Measurements from ENCODE around the gene HAPSTR1. TPM values are rescaled to one million over a fixed set of nuclear protein-coding genes. Genes with fewer than 3 reads are reported as not detected.

The HAPSTR1 gene
- total and polyA plus RNA-seq, 2 of the 13 experiments (the other 11 are each of a cell fraction or from before 2014, with no cell fraction given): 25.2 to 83.2 TPM

DNA sequence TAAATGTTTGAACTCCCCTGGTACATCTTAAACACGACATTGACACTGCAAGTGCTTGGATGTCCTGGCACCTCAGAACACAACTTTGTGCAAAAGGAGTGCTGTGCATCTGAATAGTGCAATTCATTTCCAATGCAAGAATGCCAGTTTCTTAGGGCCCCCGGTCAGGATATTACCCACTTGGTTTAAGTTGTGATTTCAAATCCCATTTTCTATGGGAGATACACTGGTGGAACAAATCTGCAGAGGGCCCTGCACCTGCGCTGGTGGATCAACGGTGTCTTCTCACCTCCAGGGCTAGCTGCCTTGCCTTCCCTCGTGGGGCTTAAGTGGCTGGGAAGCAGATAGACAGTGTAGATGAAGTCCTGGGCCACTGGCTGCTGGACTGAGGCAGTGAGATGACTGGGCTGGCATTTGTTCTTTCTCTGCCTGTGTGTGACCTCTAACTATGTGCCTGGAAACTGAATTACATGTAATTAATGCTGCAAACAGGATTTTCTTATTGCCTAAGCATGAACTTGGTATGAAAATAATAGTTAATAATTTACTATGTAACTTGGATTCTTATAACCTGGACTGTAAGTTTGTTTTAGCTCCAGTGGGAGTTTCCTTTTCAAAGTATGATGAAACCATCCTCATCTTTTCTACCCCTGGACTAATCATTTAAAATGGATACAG lies 20.9 kb downstream of the HAPSTR1 start (continued):
- TF ChIP-seq, protein P1, sequence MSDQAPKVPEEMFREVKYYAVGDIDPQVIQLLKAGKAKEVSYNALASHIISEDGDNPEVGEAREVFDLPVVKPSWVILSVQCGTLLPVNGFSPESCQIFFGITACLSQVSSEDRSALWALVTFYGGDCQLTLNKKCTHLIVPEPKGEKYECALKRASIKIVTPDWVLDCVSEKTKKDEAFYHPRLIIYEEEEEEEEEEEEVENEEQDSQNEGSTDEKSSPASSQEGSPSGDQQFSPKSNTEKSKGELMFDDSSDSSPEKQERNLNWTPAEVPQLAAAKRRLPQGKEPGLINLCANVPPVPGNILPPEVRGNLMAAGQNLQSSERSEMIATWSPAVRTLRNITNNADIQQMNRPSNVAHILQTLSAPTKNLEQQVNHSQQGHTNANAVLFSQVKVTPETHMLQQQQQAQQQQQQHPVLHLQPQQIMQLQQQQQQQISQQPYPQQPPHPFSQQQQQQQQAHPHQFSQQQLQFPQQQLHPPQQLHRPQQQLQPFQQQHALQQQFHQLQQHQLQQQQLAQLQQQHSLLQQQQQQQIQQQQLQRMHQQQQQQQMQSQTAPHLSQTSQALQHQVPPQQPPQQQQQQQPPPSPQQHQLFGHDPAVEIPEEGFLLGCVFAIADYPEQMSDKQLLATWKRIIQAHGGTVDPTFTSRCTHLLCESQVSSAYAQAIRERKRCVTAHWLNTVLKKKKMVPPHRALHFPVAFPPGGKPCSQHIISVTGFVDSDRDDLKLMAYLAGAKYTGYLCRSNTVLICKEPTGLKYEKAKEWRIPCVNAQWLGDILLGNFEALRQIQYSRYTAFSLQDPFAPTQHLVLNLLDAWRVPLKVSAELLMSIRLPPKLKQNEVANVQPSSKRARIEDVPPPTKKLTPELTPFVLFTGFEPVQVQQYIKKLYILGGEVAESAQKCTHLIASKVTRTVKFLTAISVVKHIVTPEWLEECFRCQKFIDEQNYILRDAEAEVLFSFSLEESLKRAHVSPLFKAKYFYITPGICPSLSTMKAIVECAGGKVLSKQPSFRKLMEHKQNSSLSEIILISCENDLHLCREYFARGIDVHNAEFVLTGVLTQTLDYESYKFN (CRISPR knock-in tag; conservative IDR thresholded peaks at IDR 0.05): no peak
- TF ChIP-seq NFE2 (CRISPR knock-in tag; IDR thresholded peaks at IDR 0.05) (no peak), SALL1 (CRISPR knock-in tag; IDR thresholded peaks at IDR 0.05) (peak; percentile 62; the same call in 1 of the 2 replicates), NFRKB (IDR thresholded peaks at IDR 0.05) (no peak), FOXC1 (CRISPR knock-in tag; IDR thresholded peaks at IDR 0.05; ENCODE audit: borderline replicate concordance) (no peak), ZNF619 (CRISPR knock-in tag; IDR thresholded peaks at IDR 0.05) (0 out of 2 replicates have a peak, but pooled peaks have one; percentile 39), ZNF776 (CRISPR knock-in tag; IDR thresholded peaks at IDR 0.05) (no peak), HNRNPLL (IDR thresholded peaks at IDR 0.05; ENCODE audit: low read depth, low read length, poor library complexity, severe bottlenecking) (no peak), SIN3A (IDR thresholded peaks at IDR 0.05; ENCODE audit: borderline replicate concordance, low read depth, low read length) (no peak), ZNF292 (CRISPR knock-in tag; IDR thresholded peaks at IDR 0.05; ENCODE audit: borderline replicate concordance, low read depth) (peak; percentile 54; the same call in 1 of the 2 replicates), YY1 (IDR thresholded peaks at IDR 0.05; ENCODE audit: insufficient read depth, insufficient replicate concordance, low read depth, low read length) (no peak)
- TF ChIP-seq, protein P2, sequence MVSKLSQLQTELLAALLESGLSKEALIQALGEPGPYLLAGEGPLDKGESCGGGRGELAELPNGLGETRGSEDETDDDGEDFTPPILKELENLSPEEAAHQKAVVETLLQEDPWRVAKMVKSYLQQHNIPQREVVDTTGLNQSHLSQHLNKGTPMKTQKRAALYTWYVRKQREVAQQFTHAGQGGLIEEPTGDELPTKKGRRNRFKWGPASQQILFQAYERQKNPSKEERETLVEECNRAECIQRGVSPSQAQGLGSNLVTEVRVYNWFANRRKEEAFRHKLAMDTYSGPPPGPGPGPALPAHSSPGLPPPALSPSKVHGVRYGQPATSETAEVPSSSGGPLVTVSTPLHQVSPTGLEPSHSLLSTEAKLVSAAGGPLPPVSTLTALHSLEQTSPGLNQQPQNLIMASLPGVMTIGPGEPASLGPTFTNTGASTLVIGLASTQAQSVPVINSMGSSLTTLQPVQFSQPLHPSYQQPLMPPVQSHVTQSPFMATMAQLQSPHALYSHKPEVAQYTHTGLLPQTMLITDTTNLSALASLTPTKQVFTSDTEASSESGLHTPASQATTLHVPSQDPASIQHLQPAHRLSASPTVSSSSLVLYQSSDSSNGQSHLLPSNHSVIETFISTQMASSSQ (IDR thresholded peaks at IDR 0.05; ENCODE audit: low read depth): peak; percentile 65; the same call in 1 of the 2 replicates
- TF ChIP-seq, protein P2 (CRISPR knock-in tag; IDR thresholded peaks at IDR 0.05; ENCODE audit: borderline replicate concordance): peak; percentile 73; the same call in 1 of the 2 replicates
- TF ChIP-seq, protein P3, sequence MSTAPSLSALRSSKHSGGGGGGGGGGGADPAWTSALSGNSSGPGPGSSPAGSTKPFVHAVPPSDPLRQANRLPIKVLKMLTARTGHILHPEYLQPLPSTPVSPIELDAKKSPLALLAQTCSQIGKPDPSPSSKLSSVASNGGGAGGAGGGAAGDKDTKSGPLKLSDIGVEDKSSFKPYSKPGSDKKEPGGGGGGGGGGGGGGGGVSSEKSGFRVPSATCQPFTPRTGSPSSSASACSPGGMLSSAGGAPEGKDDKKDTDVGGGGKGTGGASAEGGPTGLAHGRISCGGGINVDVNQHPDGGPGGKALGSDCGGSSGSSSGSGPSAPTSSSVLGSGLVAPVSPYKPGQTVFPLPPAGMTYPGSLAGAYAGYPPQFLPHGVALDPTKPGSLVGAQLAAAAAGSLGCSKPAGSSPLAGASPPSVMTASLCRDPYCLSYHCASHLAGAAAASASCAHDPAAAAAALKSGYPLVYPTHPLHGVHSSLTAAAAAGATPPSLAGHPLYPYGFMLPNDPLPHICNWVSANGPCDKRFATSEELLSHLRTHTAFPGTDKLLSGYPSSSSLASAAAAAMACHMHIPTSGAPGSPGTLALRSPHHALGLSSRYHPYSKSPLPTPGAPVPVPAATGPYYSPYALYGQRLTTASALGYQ (CRISPR knock-in tag; IDR thresholded peaks at IDR 0.05): no peak
- TF ChIP-seq, protein P4, sequence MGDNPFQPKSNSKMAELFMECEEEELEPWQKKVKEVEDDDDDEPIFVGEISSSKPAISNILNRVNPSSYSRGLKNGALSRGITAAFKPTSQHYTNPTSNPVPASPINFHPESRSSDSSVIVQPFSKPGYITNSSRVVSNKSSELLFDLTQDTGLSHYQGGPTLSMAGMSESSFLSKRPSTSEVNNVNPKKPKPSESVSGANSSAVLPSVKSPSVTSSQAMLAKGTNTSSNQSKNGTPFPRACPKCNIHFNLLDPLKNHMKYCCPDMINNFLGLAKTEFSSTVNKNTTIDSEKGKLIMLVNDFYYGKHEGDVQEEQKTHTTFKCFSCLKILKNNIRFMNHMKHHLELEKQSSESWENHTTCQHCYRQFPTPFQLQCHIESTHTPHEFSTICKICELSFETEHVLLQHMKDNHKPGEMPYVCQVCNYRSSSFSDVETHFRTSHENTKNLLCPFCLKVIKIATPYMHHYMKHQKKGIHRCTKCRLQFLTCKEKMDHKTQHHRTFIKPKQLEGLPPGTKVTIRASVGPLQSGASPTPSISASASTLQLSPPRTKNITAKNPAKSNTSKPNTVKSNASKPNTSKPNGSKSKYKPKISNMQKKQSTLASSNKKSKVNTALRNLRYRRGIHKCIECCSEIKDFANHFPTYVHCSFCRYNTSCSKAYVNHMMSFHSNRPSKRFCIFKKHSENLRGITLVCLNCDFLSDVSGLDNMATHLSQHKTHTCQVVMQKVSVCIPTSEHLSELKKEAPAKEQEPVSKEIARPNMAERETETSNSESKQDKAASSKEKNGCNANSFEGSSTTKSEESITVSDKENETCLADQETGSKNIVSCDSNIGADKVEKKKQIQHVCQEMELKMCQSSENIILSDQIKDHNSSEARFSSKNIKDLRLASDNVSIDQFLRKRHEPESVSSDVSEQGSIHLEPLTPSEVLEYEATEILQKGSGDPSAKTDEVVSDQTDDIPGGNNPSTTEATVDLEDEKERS (CRISPR knock-in tag; IDR thresholded peaks at IDR 0.05): no peak
